Fibroblast of lung (primary cell): ENCODE measurements around the gene ZNF280B. TPM values are rescaled to one million over a fixed set of nuclear protein-coding genes. Genes with fewer than 3 reads are reported as not detected.
A peak's percentile ranks its signal among the peaks of the same experiment; 100 is the strongest.
"Not testable (repeated sequence)": the region's sequence is repeated elsewhere in the genome, so short reads cannot be mapped to it uniquely, and the experiment has no call there.

Experiments
- DNase-seq, 2 donors: peaks; one replicate each; pipeline versions ENCODE4 v3.0.0 to v3.0.0-alpha.2; 2010; ENCODE audit warnings: low read depth in 2 of 2
- H2AFZ ChIP-seq: 2 replicates; pipeline ENCODE4 v1.5.1; 2012; ENCODE audit warnings: low read length, control low read depth, inconsistent platforms
- H3K27ac ChIP-seq: 2 replicates; pipeline ENCODE4 v1.5.1; 2011; ENCODE audit warnings: low read length, control low read depth; ENCODE audit not compliant: insufficient read depth
- H3K27me3 ChIP-seq: 2 replicates; pipeline ENCODE4 v1.5.1; 2011; ENCODE audit warnings: mild to moderate bottlenecking, low read length; ENCODE audit not compliant: control insufficient read depth, insufficient read depth
- H3K36me3 ChIP-seq: 2 replicates; pipeline ENCODE4 v1.5.1; 2011; ENCODE audit warnings: low read length; ENCODE audit not compliant: control insufficient read depth, insufficient read depth
- H3K4me1 ChIP-seq: 2 replicates; pipeline ENCODE4 v1.5.1; 2011; ENCODE audit warnings: low read length; ENCODE audit not compliant: control insufficient read depth, insufficient read depth; ENCODE audit errors: extremely low read depth
- H3K4me2 ChIP-seq: 2 replicates; pipeline ENCODE4 v1.5.1; 2011; ENCODE audit warnings: low read length, control low read depth; ENCODE audit not compliant: insufficient read depth; ENCODE audit errors: extremely low read depth
- H3K4me3 ChIP-seq, 4 experiments: fragments of 200-600 bp in 1 of 4; sonication (generic) in 1 of 4; replicated peaks in 1 of 4; 2 replicates each; pipeline ENCODE4 v1.5.1; 2011 to 2016; ENCODE audit warnings: low read length in 4 of 4, low read depth in 3 of 4, mild to moderate bottlenecking in 3 of 4, control low read depth in 2 of 4, inconsistent platforms in 1 of 4, mixed read lengths in 1 of 4; ENCODE audit not compliant: insufficient read depth in 1 of 4; ENCODE audit errors: control extremely low read depth in 1 of 4
- H3K79me2 ChIP-seq: 2 replicates; pipeline ENCODE4 v1.5.1; 2012; ENCODE audit warnings: mild to moderate bottlenecking, low read length, inconsistent platforms; ENCODE audit not compliant: control insufficient read depth, insufficient read depth
- H3K9ac ChIP-seq: 2 replicates; pipeline ENCODE4 v1.5.1; 2011; ENCODE audit warnings: mild to moderate bottlenecking, low read length, control low read depth; ENCODE audit not compliant: insufficient read depth
- H3K9me3 ChIP-seq: 2 replicates; pipeline ENCODE4 v1.5.1; 2012; ENCODE audit warnings: low read depth, low read length; ENCODE audit not compliant: control insufficient read depth, insufficient read depth
- H4K20me1 ChIP-seq: 2 replicates; pipeline ENCODE4 v1.5.1; 2011; ENCODE audit warnings: low read length; ENCODE audit not compliant: control insufficient read depth, insufficient read depth; ENCODE audit errors: extremely low read depth
- CTCF ChIP-seq, 2 donors: IDR thresholded peaks in 1 of 2; conservative IDR thresholded peaks in 1 of 2; 1 replicate in 1 of 2; 2 replicates in 1 of 2; pipeline ENCODE4 v1.5.1; 2011 to 2012; ENCODE audit warnings: low read length in 2 of 2, control low read depth in 1 of 2, inconsistent platforms in 1 of 2, low read depth in 1 of 2, mild to moderate bottlenecking in 1 of 2
- EZH2 ChIP-seq: IDR thresholded peaks from 2 replicates; pipeline ENCODE4 v1.5.1; 2012; ENCODE audit warnings: low read length, control low read depth, mild to moderate bottlenecking; ENCODE audit errors: missing control alignments
- polyA plus RNA-seq, 2 donors: library from polyadenylated mRNA; depleted of rRNA in 1 of 2; stranded (reverse) in 1 of 2; unstranded in 1 of 2; fragments of >200 nt; gene quantifications; 2 replicates each; pipeline ENCODE4 v1.2.1, GENCODE V29; 2011 to 2012; ENCODE audit warnings: missing spikeins in 1 of 2
- total RNA-seq: library from RNA; depleted of rRNA; stranded (reverse); fragments of >200 nt; gene quantifications from 2 replicates; pipeline ENCODE4 v1.2.1, GENCODE V29; 2014

The ZNF280B gene
- total and polyA plus RNA-seq, 2 donors (not counting 1 experiment from before 2014, with no cell fraction given): 0.33 to 0.81 TPM

DNA sequence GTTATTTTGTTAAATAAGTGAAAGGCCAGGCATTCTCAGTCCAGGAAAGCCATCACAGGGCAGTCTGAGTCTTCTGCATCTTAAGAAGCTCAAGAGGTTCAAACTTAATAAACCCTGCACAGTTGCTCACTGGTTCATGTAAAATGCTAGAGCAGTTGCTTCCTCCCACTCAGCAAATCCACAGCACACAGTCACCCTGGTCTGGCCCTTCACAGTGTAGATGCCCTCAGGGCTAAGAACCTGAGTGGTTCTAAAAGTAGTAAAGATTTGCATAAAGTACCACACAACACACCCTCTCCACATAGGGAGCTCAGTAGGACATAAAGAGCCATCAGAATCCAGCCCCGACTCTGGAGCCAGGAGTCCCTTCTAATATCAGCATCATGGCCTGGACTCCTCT lies 58.7 kb downstream of the ZNF280B start:
- no peaks in the 10 kb centered on the region for H4K20me1 ChIP-seq
- H3K9ac ChIP-seq: no peak overlapping the region
- no peaks in the 10 kb centered on the region for H3K27me3 ChIP-seq
- H3K4me3 ChIP-seq: no peak overlapping the region
- no peaks in the 10 kb centered on the region for H3K4me1 ChIP-seq
- H3K79me2 ChIP-seq: no peaks in the 10 kb centered on the region
- no peak for TF ChIP-seq CTCF (conservative IDR thresholded peaks at IDR 0.05 in 1 of 2, IDR thresholded peaks at IDR 0.05 in 1 of 2; ENCODE audit: low read depth in 1 of 2, low read length in 2 of 2)
- TF ChIP-seq EZH2: no peak
- no peak overlapping the region for H2AFZ ChIP-seq
- no peak overlapping the region for H3K4me2 ChIP-seq
- H3K27ac ChIP-seq: no peak overlapping the region
- DNase-seq: no peak
- no peaks in the 10 kb centered on the region for H3K36me3 ChIP-seq
- H3K9me3 ChIP-seq: no peaks in the 10 kb centered on the region

DNA sequence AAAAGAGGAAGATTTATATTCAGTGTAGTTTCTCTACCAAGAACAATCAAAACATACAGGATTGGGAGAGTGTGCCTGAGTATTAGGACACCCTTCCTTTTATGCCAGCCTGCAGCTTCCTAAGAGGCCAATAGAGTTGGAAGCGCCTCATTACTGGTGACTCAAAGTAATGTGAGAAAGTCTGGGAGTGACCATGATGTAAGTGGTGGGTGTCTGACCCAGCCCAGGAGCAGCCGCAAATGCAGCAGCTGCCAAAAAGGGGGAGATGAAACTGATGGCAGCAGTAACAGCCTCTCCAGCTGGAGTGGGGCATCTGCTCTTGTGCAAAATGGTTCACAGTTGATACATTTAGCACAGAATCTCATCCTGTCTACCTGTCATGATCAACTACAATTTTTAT lies 62.0 kb downstream of the ZNF280B start:
- Histone ChIP-seq H3K4me1 (no peaks in the 10 kb centered on the region), H3K9ac (no peak overlapping the region), H3K36me3 (no peaks in the 10 kb centered on the region), H4K20me1 (no peaks in the 10 kb centered on the region), H3K27ac (no peak overlapping the region), H2AFZ (no peak overlapping the region), H3K27me3 (no peaks in the 10 kb centered on the region), H3K4me3 (no peak overlapping the region), H3K9me3 (no peaks in the 10 kb centered on the region), H3K79me2 (no peaks in the 10 kb centered on the region), H3K4me2 (no peak overlapping the region)
- DNase-seq: peak; percentile 10 to 13
- TF ChIP-seq CTCF (conservative IDR thresholded peaks at IDR 0.05 in 1 of 2, IDR thresholded peaks at IDR 0.05 in 1 of 2; ENCODE audit: low read depth in 1 of 2, low read length in 2 of 2) (no peak), EZH2 (no peak)

- H3K4me2 ChIP-seq, H3K9me3 ChIP-seq, H3K4me1 ChIP-seq, H3K27me3 ChIP-seq, H2AFZ ChIP-seq, H3K36me3 ChIP-seq, DNase-seq, H4K20me1 ChIP-seq, H3K79me2 ChIP-seq, H3K9ac ChIP-seq, H3K27ac ChIP-seq, H3K4me3 ChIP-seq: not testable (repeated sequence)
Measured at GRCh38 chr22:22444007-22444589, 64.4 kb downstream of the ZNF280B start.
